GM21737 (cell line): ENCODE measurements around the gene PRRC2A.

Experiments
- ATAC-seq: cut with Tn5 transposase; IDR thresholded peaks from one replicate; pipeline ENCODE4 v1.9.1; 2021; ENCODE audit warnings: mild to moderate bottlenecking, moderate library complexity; ENCODE audit not compliant: unreplicated experiment

The PRRC2A gene

GRCh38 chr6:31621991-31622390, 1.5 kb downstream of the PRRC2A start:
- ATAC-seq: no peak

GRCh38 chr6:31622684-31623091, 2.2 kb downstream of the PRRC2A start:
- no peak for ATAC-seq

- no peak for ATAC-seq
Measured at GRCh38 chr6:31624070-31624469, 3.6 kb downstream of the PRRC2A start.

GRCh38 chr6:31626952-31627351, 6.4 kb downstream of the PRRC2A start:
- no peak for ATAC-seq

- ATAC-seq: no peak
Measured at GRCh38 chr6:31627690-31628287, 7.3 kb downstream of the PRRC2A start.

- no peak for ATAC-seq
Measured at GRCh38 chr6:31629014-31629413, 8.5 kb downstream of the PRRC2A start.

- ATAC-seq: no peak
Measured at GRCh38 chr6:31630177-31630934, 9.8 kb downstream of the PRRC2A start.

- no peak for ATAC-seq
Measured at GRCh38 chr6:31631209-31631608, 10.7 kb downstream of the PRRC2A start.

GRCh38 chr6:31631681-31632278, 11.3 kb downstream of the PRRC2A start:
- ATAC-seq: no peak

- ATAC-seq: no peak
Measured at GRCh38 chr6:31632279-31632946, 11.9 kb downstream of the PRRC2A start.

GRCh38 chr6:31633447-31633846, 12.9 kb downstream of the PRRC2A start:
- no peak for ATAC-seq

- ATAC-seq: no peak
Measured at GRCh38 chr6:31634131-31634530, 13.6 kb downstream of the PRRC2A start.

- ATAC-seq: no peak
Measured at GRCh38 chr6:31634969-31635575, 14.6 kb downstream of the PRRC2A start.

- ATAC-seq: no peak
Measured at GRCh38 chr6:31636698-31637596, 16.4 kb downstream of the PRRC2A start.

- no peak for ATAC-seq
Measured at GRCh38 chr6:31639043-31639442, 18.5 kb downstream of the PRRC2A start.

- ATAC-seq: no peak
Measured at GRCh38 chr6:31639449-31639861, 18.9 kb downstream of the PRRC2A start.

- ATAC-seq: no peak
Measured at GRCh38 chr6:31640612-31641011, 20.1 kb downstream of the PRRC2A start.

- no peak for ATAC-seq
Measured at GRCh38 chr6:31641370-31641769, 20.9 kb downstream of the PRRC2A start.

GRCh38 chr6:31642798-31643570, 22.5 kb downstream of the PRRC2A start:
- ATAC-seq: no peak
